Measurements from ENCODE around the gene GRIK1. TPM values are rescaled to one million over a fixed set of nuclear protein-coding genes. Genes with fewer than 3 reads are reported as not detected.

GRIK1 gene
- total RNA-seq, 1 donor from 2014 or later: not detected

DNA sequence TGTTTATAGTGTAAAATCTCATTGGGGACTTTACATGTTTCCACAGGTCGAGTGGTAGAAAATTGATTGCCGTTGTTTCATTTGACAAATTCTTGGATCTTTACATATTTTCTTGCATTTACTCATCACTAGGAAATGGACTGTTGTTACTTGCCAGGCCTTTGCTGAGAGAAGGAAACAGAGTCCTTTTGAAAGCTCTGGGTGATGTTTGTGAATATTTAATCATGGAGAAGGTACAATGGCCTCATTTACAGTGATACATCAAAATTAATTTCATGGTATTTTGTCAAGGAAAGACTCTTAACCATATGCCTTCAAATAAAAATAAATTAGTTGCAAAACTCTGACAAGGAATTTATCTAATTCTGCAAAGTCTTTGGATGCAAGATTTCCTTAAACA, 198.0 kb downstream of the GRIK1 start:
- Mint-ChIP-seq H3K4me3 (ENCODE audit: unreplicated experiment) (no peak overlapping the region), H3K9me3 (ENCODE audit: unreplicated experiment) (no peaks in the 10 kb centered on the region), H3K36me3 (ENCODE audit: low read depth, unreplicated experiment) (no peaks in the 10 kb centered on the region), H3K27me3 (ENCODE audit: unreplicated experiment) (no peaks in the 10 kb centered on the region), H3K4me1 (ENCODE audit: unreplicated experiment) (no peaks in the 10 kb centered on the region), H3K27ac (ENCODE audit: unreplicated experiment) (no peak overlapping the region)
- TF ChIP-seq, protein P1, sequence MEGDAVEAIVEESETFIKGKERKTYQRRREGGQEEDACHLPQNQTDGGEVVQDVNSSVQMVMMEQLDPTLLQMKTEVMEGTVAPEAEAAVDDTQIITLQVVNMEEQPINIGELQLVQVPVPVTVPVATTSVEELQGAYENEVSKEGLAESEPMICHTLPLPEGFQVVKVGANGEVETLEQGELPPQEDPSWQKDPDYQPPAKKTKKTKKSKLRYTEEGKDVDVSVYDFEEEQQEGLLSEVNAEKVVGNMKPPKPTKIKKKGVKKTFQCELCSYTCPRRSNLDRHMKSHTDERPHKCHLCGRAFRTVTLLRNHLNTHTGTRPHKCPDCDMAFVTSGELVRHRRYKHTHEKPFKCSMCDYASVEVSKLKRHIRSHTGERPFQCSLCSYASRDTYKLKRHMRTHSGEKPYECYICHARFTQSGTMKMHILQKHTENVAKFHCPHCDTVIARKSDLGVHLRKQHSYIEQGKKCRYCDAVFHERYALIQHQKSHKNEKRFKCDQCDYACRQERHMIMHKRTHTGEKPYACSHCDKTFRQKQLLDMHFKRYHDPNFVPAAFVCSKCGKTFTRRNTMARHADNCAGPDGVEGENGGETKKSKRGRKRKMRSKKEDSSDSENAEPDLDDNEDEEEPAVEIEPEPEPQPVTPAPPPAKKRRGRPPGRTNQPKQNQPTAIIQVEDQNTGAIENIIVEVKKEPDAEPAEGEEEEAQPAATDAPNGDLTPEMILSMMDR (IDR thresholded peaks at IDR 0.05; ENCODE audit: unreplicated experiment): no peak
- no peak for DNase-seq (ENCODE audit: low spot score)

DNA sequence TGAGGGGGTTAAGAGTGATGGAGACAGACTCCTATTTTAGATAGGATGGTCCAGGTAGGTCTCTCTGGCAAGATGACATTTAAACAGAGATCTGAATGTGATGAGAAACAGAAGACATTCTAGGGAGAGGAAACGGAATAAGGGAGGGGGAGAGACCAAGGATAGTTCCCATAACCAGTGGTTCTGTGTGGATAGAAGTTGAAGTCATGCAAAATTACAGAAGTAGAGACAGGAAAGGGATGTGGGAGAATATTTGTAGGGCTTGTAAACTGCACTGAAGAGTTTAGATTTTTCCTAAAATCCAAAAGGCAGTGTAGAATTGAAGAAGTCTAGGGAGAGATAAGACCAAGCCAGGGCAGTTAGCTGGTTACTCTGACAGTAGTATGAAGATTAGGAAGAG, 200.6 kb downstream of the GRIK1 start:
- Mint-ChIP-seq H3K36me3 (ENCODE audit: low read depth, unreplicated experiment) (no peaks in the 10 kb centered on the region), H3K4me3 (ENCODE audit: unreplicated experiment) (no peak overlapping the region), H3K27me3 (ENCODE audit: unreplicated experiment) (no peaks in the 10 kb centered on the region), H3K9me3 (ENCODE audit: unreplicated experiment) (no peaks in the 10 kb centered on the region), H3K4me1 (ENCODE audit: unreplicated experiment) (no peaks in the 10 kb centered on the region), H3K27ac (ENCODE audit: unreplicated experiment) (no peak overlapping the region)
- TF ChIP-seq, protein P1 (IDR thresholded peaks at IDR 0.05; ENCODE audit: unreplicated experiment): no peak
- no peak for DNase-seq (ENCODE audit: low spot score)

DNA sequence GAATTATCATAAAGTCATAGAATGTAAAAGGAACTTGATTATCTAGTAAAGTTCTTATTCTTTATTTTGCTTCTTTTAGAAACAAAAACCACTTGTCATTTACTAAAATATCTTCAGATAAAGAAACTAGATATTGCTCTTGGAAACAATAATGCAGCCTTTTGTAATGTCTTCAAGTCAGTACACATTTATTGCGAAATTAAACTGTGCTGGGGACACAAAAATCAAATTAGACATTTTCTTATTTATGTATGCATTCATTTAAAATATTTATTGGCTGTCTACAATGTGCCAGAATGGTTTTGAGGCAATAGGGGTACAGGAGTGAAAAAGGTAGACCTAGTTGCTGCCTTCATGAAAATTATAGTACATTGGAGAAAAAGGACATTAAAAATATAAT, 201.1 kb downstream of the GRIK1 start:
- no peak overlapping the region for H3K4me3 Mint-ChIP-seq (ENCODE audit: unreplicated experiment)
- TF ChIP-seq, protein P1 (IDR thresholded peaks at IDR 0.05; ENCODE audit: unreplicated experiment): no peak
- DNase-seq (ENCODE audit: low spot score): no peak
- no peaks in the 10 kb centered on the region for H3K36me3 Mint-ChIP-seq (ENCODE audit: low read depth, unreplicated experiment)
- no peaks in the 10 kb centered on the region for H3K27me3 Mint-ChIP-seq (ENCODE audit: unreplicated experiment)
- no peaks in the 10 kb centered on the region for H3K4me1 Mint-ChIP-seq (ENCODE audit: unreplicated experiment)
- H3K27ac Mint-ChIP-seq (ENCODE audit: unreplicated experiment): no peak overlapping the region
- no peaks in the 10 kb centered on the region for H3K9me3 Mint-ChIP-seq (ENCODE audit: unreplicated experiment)

DNA sequence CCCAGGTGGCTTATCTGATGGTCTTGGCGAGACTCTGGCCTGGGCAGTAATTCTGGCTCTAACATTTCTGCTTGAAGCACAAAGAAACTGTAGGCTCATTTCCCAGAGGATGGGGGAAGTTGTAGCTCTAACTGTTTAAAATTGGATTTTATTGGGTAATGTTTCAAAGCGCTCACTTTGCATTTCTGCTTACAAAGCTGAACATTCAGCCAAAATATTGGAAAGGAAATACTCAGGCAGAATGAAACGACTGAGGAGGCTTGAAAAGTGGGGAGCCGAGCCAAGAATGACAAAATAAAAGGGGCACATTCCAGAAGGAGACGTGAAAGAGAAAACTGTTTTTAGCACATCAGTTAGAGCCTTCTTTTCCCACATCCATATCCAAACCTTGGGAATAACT, 202.6 kb downstream of the GRIK1 start:
- TF ChIP-seq, protein P1 (IDR thresholded peaks at IDR 0.05; ENCODE audit: unreplicated experiment): no peak
- H3K9me3 Mint-ChIP-seq (ENCODE audit: unreplicated experiment): no peaks in the 10 kb centered on the region
- H3K4me3 Mint-ChIP-seq (ENCODE audit: unreplicated experiment): no peak overlapping the region
- H3K4me1 Mint-ChIP-seq (ENCODE audit: unreplicated experiment): no peaks in the 10 kb centered on the region
- no peak overlapping the region for H3K27ac Mint-ChIP-seq (ENCODE audit: unreplicated experiment)
- no peaks in the 10 kb centered on the region for H3K36me3 Mint-ChIP-seq (ENCODE audit: low read depth, unreplicated experiment)
- DNase-seq (ENCODE audit: low spot score): no peak
- H3K27me3 Mint-ChIP-seq (ENCODE audit: unreplicated experiment): no peaks in the 10 kb centered on the region

DNA sequence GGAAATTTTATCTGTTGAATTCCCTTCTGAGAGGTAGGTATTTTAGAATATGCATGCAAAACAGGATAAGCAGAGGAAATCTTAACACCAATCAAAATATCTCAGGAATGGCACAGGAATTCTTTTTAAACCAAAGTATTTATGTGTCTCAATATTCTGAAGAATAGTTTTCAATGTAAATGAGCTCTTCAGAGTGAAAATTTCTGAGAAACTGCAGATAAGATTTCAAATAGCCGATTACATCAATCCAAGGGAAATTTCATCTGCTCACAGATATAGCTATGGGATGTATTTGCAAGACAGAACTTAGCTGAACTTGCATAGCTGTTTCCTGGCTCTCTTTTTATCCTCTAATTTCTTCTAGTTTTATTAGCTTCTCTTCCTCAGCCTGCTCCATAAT, 209.5 kb downstream of the GRIK1 start:
- H3K9me3 Mint-ChIP-seq (ENCODE audit: unreplicated experiment): no peaks in the 10 kb centered on the region
- H3K4me3 Mint-ChIP-seq (ENCODE audit: unreplicated experiment): no peak overlapping the region
- H3K27me3 Mint-ChIP-seq (ENCODE audit: unreplicated experiment): peaks cover 1% of the 10 kb centered on the region
- TF ChIP-seq, protein P1 (IDR thresholded peaks at IDR 0.05; ENCODE audit: unreplicated experiment): no peak
- no peak for DNase-seq (ENCODE audit: low spot score)
- H3K27ac Mint-ChIP-seq (ENCODE audit: unreplicated experiment): no peak overlapping the region
- H3K4me1 Mint-ChIP-seq (ENCODE audit: unreplicated experiment): peaks cover 4% of the 10 kb centered on the region
- H3K36me3 Mint-ChIP-seq (ENCODE audit: low read depth, unreplicated experiment): no peaks in the 10 kb centered on the region
